ENCODE data around the gene CNOT9.

CNOT9 gene

DNA sequence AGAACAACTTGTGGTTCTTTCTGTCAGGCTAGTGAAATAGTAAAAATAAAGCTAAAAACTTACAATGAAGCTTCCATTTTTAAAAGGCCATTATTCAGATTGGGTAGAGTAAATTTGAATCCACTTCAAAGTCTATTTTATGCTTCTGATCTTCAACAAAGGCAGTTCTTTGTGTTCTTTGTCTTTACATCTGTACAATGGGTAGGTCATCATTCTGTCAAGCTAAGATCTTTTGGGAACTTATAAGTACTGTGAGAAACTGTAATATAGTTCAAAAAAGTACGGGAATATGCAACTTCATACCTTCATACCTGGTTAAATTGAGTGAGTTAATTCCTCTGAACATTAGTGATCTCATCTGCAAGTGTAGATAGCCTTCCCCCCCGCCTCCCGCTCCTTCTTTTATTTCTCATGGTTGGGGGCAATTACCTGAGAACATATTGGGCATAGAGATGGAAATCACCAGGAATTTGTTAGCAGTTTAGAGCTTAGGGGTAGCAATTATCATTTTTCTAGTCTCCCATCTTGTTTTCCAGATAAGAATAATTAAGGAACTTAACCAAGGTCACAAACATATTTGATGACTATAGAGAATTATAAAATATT is 9.7 kb downstream of the CNOT9 start:
- FAIRE-seq = no peak

GRCh38 chr2:218582076-218582475 is 13.4 kb downstream of the CNOT9 start:
- FAIRE-seq = no peak

- no peak for FAIRE-seq
Observed at GRCh38 chr2:218583983-218584850, 15.6 kb downstream of the CNOT9 start.

DNA sequence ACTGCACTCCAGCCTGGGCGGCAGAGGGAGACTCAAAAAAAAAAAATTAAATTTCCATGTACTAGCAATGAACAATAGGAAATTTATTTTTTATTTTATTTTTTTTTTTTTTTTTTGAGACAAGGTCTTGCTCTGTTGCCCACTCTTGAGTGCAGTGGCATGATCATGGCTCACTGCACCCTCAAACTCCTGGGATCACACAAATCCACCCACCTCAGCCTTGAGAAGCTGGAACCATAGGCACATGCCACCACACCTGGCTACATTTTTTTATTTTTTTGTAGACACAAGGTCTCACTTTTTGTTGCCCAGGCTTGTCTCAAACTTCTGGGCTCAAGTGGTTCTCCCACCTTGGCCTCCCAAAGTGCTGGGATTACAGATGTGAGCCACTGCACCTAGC is 16.9 kb downstream of the CNOT9 start:
- FAIRE-seq = no peak

- FAIRE-seq = no peak
Observed at GRCh38 chr2:218605432-218605831, 36.8 kb downstream of the CNOT9 start.

DNA sequence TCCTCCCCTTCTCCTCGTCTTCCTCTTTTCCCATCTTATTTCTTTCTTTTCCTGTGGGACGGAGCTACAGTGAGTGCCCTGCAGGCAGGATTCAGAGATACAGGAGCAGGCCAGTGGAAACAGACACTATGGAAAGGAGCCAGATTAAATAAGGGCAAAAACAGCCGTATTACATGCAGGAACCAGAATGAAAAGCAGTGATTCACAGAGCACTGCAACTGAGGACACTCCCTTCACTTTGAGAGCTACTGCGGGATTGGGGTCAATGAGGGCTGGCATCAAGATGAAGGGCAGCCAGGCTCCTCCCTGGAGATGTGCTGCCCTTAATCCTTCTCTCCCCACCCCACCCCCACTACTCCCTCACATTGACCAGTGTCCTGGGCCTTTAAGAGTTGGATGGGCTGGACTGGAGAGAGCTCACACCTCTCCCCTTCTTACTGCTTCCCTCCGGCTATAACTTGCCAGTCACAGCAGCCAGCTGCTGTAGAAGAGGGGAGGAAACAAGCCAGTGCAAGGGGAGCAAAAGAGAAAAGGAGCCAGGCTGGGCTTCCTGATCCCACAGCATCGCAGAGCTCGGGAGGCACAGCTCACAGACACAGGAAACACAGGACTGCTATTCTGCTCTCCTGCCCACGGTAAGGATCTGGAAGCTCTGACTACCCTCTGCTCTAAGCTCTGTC is 38.9 kb downstream of the CNOT9 start, which contains the start of gene PLCD4:
Gene PLCD4, plus strand, starts transcription at position 464 of the 680 bp plus-strand sequence. CDS start 7,841 bp downstream, outside the sequence.
- FAIRE-seq = no peak

- no peak for FAIRE-seq
Observed at GRCh38 chr2:218615868-218616315, 47.3 kb downstream of the CNOT9 start.

GRCh38 chr2:218618102-218618860 is 49.6 kb downstream of the CNOT9 start:
- FAIRE-seq = no peak

DNA sequence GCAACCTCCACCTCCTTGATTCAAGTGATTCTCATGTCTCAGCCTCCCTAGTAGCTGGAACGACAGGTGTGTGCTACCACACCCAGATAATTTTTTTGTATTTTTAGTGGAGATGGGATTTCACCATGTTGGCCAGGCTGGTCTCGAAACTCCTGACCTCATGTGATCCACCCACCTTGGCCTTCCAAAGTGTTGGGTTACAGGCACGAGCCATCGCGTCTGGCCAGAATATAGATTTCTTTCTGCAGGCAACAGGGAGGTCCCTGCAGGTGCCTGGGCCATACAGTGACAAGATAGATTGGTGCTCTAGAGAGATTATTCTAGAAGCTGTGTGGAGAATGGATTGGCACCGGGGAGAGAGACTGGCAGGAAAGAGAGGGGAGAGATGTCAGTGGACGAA is 52.4 kb downstream of the CNOT9 start:
- no peak for FAIRE-seq

DNA sequence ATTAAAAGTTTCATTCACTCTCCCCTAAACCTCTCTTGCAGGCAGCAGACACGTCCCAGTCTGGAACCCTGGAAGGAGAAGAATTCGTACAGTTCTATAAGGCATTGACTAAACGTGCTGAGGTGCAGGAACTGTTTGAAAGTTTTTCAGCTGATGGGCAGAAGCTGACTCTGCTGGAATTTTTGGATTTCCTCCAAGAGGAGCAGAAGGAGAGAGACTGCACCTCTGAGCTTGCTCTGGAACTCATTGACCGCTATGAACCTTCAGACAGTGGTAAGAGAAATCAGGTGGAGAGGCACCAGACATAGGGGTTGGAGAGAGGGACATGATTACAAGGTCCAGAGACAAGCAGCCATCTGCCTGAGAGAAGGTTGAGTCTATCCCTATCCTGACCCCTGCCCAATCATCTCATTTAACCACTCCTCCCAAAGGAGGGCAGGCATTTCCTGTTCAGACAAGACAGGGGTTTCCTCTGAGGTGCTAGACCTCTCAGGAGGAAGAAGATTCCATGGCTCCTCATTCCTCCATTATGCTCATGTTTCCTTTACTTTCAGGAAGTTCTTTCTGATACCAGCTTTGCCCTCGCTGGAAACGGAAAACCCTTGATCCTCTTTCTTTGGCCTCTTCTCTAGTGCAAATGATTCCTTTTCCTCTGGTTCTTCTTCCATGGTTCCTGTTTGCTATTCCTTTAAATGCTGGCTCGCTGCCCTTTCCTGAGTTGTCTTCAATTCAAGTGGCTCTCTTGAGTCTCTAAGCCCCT is 54.1 kb downstream of the CNOT9 start:
- no peak for FAIRE-seq

GRCh38 chr2:218623366-218623705 is 54.7 kb downstream of the CNOT9 start:
- no peak for FAIRE-seq

DNA sequence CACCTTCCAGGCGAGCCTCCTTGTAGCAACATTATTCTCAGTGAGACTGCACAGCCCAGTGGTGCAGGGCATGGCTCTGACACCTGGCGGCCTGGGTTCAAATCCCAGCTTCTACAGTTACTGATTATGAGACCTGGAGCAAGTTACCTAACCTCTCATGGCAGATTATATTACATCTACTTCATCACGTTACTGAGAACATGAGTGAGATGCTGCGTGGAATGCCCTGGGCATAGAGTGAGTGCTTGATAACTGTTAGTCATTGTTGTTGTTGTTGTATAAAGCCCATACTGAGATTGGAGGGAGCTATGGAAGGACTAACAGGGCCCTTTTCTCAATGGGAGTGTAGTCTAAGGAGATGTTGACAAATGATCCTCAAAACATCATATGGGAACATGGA is 57.7 kb downstream of the CNOT9 start:
- no peak for FAIRE-seq

DNA sequence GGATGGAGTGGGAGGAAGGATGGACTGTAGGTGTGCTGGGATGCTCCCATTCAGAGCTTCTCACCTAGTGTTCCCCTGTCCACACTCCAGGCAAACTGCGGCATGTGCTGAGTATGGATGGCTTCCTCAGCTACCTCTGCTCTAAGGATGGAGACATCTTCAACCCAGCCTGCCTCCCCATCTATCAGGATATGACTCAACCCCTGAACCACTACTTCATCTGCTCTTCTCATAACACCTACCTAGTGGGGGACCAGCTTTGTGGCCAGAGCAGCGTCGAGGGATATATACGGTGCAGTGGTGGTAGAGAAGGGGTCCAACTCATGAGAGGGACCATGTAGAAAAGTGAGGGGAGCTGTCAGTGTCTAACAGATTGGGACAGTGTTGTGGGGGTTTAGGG is 59.3 kb downstream of the CNOT9 start:
- no peak for FAIRE-seq

- no peak for FAIRE-seq
Observed at GRCh38 chr2:218631837-218632236, 63.2 kb downstream of the CNOT9 start.

DNA sequence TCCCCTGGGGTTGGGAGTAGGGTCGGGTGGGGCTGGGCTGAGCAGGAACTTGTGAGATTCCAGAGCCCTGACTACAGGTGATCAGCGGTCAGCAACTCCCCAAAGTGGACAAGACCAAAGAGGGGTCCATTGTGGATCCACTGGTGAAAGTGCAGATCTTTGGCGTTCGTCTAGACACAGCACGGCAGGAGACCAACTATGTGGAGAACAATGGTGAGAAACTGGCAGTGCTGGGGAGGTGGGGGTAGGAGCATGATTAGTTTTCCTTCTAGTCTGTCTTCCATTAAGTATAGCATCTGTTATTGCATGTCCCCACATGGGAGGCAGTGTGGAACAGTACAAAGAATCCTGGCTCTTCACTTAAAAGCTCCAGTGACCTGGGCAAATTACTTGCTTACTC is 67.1 kb downstream of the CNOT9 start:
- FAIRE-seq = no peak

- no peak for FAIRE-seq
Observed at GRCh38 chr2:218638372-218638771, 69.7 kb downstream of the CNOT9 start.

- no peak for FAIRE-seq
Observed at GRCh38 chr2:218642121-218642656, 73.5 kb downstream of the CNOT9 start.

- no peak for FAIRE-seq
Observed at GRCh38 chr2:218642786-218643185, 74.1 kb downstream of the CNOT9 start.

DNA sequence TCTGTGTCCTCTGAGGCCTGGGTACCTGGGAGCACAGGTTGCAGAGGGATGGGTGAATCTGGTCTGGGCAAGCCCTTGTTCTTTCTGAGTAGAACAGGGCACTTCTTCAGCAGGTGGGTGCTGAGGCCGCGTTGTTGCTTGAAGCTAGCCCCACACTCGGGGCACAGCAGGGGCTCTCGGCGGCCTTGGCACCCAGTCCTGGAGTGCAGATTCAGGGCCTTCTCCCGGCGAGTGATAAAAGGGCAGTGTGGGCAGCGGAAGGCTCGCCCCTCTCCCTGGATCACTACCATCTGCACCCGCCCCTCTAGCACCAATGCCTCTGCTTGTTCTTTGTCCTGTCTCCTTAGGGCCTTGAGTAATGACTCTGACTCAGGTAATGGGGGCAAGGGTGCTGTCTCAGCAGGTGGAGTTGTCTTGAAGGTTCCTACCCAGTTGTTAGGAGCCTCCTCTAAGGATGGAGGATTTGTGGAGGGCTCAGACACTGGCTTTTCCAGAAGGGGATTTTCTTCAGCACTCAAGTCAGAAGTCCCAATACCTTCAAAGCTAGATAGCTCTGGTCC is 75.2 kb downstream of the CNOT9 start:
- FAIRE-seq = no peak

GRCh38 chr2:218644721-218645120 is 76.1 kb downstream of the CNOT9 start:
- no peak for FAIRE-seq

- no peak for FAIRE-seq
Observed at GRCh38 chr2:218645126-218645525, 76.5 kb downstream of the CNOT9 start.
